Activated CD8-positive, alpha-beta T cell treated with anti-CD3 and anti-CD28 coated beads for 36 hours (primary cell): ENCODE results near the gene PIEZO1. TPM values are rescaled to one million over a fixed set of nuclear protein-coding genes. Genes with fewer than 3 reads are reported as not detected.

ENCODE experiments used
- ATAC-seq: fragments of 200-7000 bp; cut with Tn5 transposase; one replicate; pipeline ENCODE4 v1.10.0; 2021; ENCODE audit warnings: mild to moderate bottlenecking, moderate library complexity
- CTCF ChIA-PET: fragments of 350-600 bp; sonication (Branson Sonifier 250); formaldehyde crosslinking; loops from one replicate; lab custom pipeline; 2021; ENCODE audit warnings: antibody characterized with exemption; lab: Charles Lee
- POLR2A ChIA-PET: fragments of 350-600 bp; sonication (Branson Sonifier 250); formaldehyde crosslinking; loops from one replicate; lab custom pipeline; 2021; ENCODE audit warnings: antibody characterized with exemption; lab: Charles Lee
- DNase-seq: peaks from one replicate; pipeline ENCODE4 v3.0.0-alpha.2; 2020
- H3K27ac Mint-ChIP-seq: one replicate; pipeline ENCODE4 v1.8.0; 2021; ENCODE audit warnings: mild to moderate bottlenecking, mixed read lengths
- H3K27me3 Mint-ChIP-seq: one replicate; pipeline ENCODE4 v1.8.0; 2021; ENCODE audit warnings: mixed read lengths
- H3K36me3 Mint-ChIP-seq: one replicate; pipeline ENCODE4 v1.8.0; 2021; ENCODE audit warnings: low read depth, mixed read lengths
- H3K4me1 Mint-ChIP-seq: one replicate; pipeline ENCODE4 v1.8.0; 2021; ENCODE audit warnings: low read depth, mixed read lengths
- H3K4me3 Mint-ChIP-seq: one replicate; pipeline ENCODE4 v1.8.0; 2021; ENCODE audit warnings: mild to moderate bottlenecking, moderate library complexity, mixed read lengths
- H3K9me3 Mint-ChIP-seq: one replicate; pipeline ENCODE4 v1.8.0; 2021; ENCODE audit warnings: mixed read lengths
- CTCF ChIP-seq: fragments of 200-600 bp; IDR thresholded peaks from one replicate; pipeline ENCODE4 v1.8.0; 2022; ENCODE audit warnings: antibody characterized with exemption, mild to moderate bottlenecking
- intact Hi-C: fragments of 100-400 bp; cut with micrococcal nuclease; formaldehyde crosslinking; loops from one replicate; pipeline ENCODE4 v1.10.0; 2022
- total RNA-seq, 2 experiments: library from RNA; stranded (reverse); gene quantifications; one replicate each; pipeline ENCODE4 v1.2.3, GENCODE V29; 2021

Gene PIEZO1
- total RNA-seq, 2 experiments from 2014 or later, result 87.7 to 91.8 TPM

- no peaks in the 10 kb centered on the region for H3K9me3 Mint-ChIP-seq
- H3K27ac Mint-ChIP-seq, result peak overlapping the region; percentile 1
- TF ChIP-seq CTCF, result no peak
- no peak for DNase-seq
- H3K4me1 Mint-ChIP-seq, result peaks cover 34% of the 10 kb centered on the region
- no peaks in the 10 kb centered on the region for H3K36me3 Mint-ChIP-seq
- intact Hi-C loops, result no loop called here
- no peak overlapping the region for H3K4me3 Mint-ChIP-seq
- no peak for ATAC-seq
- no peaks in the 10 kb centered on the region for H3K27me3 Mint-ChIP-seq
- ChIA-PET CTCF (interaction anchor here (1.0 to 1.6 kb wide), 3 partner anchors 12 to 29 kb away, joined by 4 read pairs; no protein-coding TSS in a partner anchor), POLR2A (interaction anchor here (1.5 kb wide), 1 partner anchor 13 kb away, joined by 5 read pairs; no protein-coding TSS in a partner anchor)
Measured at GRCh38 chr16:88766975-88767374, 18.0 kb downstream of the PIEZO1 start.

GRCh38 chr16:88764913-88765349 lies 20.1 kb downstream of the PIEZO1 start:
- intact Hi-C loops, result no loop called here
- Mint-ChIP-seq H3K4me1 (peaks cover 26% of the 10 kb centered on the region), H3K36me3 (no peaks in the 10 kb centered on the region), H3K27ac (no peak overlapping the region), H3K4me3 (no peak overlapping the region), H3K27me3 (no peaks in the 10 kb centered on the region), H3K9me3 (no peaks in the 10 kb centered on the region)
- no peak for TF ChIP-seq CTCF
- CTCF ChIA-PET, result interaction anchor here (1.7 kb wide), 1 partner anchor 10 kb away, joined by 8 read pairs; no protein-coding TSS in a partner anchor
- ATAC-seq (no peak), DNase-seq (no peak)
- POLR2A ChIA-PET, result interaction anchor here (1.6 kb wide), 1 partner anchor 16 kb away, joined by 6 read pairs; no protein-coding TSS in a partner anchor

- peaks cover 25% of the 10 kb centered on the region for H3K4me1 Mint-ChIP-seq
- H3K4me3 Mint-ChIP-seq, result no peak overlapping the region
- ChIA-PET CTCF (interaction anchor here (1.7 kb wide), 2 partner anchors 9 to 21 kb away, joined by 4 to 8 read pairs; no protein-coding TSS in a partner anchor), POLR2A (interaction anchor here (1.6 kb wide), 1 partner anchor 17 kb away, joined by 6 read pairs; no protein-coding TSS in a partner anchor)
- H3K27ac Mint-ChIP-seq, result no peak overlapping the region
- no peaks in the 10 kb centered on the region for H3K9me3 Mint-ChIP-seq
- intact Hi-C loops, result no loop called here
- ATAC-seq (no peak), DNase-seq (no peak)
- TF ChIP-seq CTCF, result no peak
- H3K36me3 Mint-ChIP-seq, result peaks cover 2% of the 10 kb centered on the region
- H3K27me3 Mint-ChIP-seq, result no peaks in the 10 kb centered on the region
Measured at GRCh38 chr16:88764080-88764479, 20.9 kb downstream of the PIEZO1 start.

- TF ChIP-seq CTCF, result no peak
- POLR2A ChIA-PET, result interaction anchor here (1.6 kb wide), 1 partner anchor 17 kb away, joined by 6 read pairs; no protein-coding TSS in a partner anchor
- Mint-ChIP-seq H3K4me3 (no peak overlapping the region), H3K27ac (no peak overlapping the region), H3K4me1 (peaks cover 27% of the 10 kb centered on the region), H3K27me3 (no peaks in the 10 kb centered on the region), H3K36me3 (peaks cover 2% of the 10 kb centered on the region), H3K9me3 (no peaks in the 10 kb centered on the region)
- CTCF ChIA-PET, result interaction anchor here (1.7 kb wide), 2 partner anchors 9 to 20 kb away, joined by 4 to 8 read pairs; no protein-coding TSS in a partner anchor
- intact Hi-C loops, result no loop called here
- ATAC-seq, result no peak
- DNase-seq, result no peak
Measured at GRCh38 chr16:88763502-88764053, 21.4 kb downstream of the PIEZO1 start.

- ATAC-seq, result no peak
- H3K9me3 Mint-ChIP-seq, result no peaks in the 10 kb centered on the region
- H3K4me1 Mint-ChIP-seq, result peaks cover 27% of the 10 kb centered on the region
- peaks cover 2% of the 10 kb centered on the region for H3K36me3 Mint-ChIP-seq
- POLR2A ChIA-PET, result interaction anchor here (0.9 to 1.0 kb wide), 2 partner anchors 8 to 21 kb away, joined by 3 read pairs; no protein-coding TSS in a partner anchor
- no peaks in the 10 kb centered on the region for H3K27me3 Mint-ChIP-seq
- H3K27ac Mint-ChIP-seq, result no peak overlapping the region
- no peak for DNase-seq
- TF ChIP-seq CTCF, result no peak
- CTCF ChIA-PET, result interaction anchor here (1.7 kb wide), 1 partner anchor 20 kb away, joined by 4 read pairs; no protein-coding TSS in a partner anchor
- H3K4me3 Mint-ChIP-seq, result no peak overlapping the region
- intact Hi-C loops, result no loop called here
Measured at GRCh38 chr16:88762941-88763340, 22.1 kb downstream of the PIEZO1 start.
